ENCODE results near the gene SSRP1.

The SSRP1 gene

GRCh38 chr11:57321388-57322255 is 14.1 kb downstream of the SSRP1 start:
- H3K4me3 ChIP-seq (ENCODE audit: low read length) = no peak overlapping the region
- no peak for TF ChIP-seq ZNF274 (IDR thresholded peaks at IDR 0.05; ENCODE audit: low read depth, low read length)

- no peak overlapping the region for H3K4me3 ChIP-seq (ENCODE audit: low read length)
These were observed 14.8 kb downstream of the SSRP1 start for GRCh38 chr11:57320719-57321387.

GRCh38 chr11:57320067-57320718 is 15.5 kb downstream of the SSRP1 start:
- no peak overlapping the region for H3K4me3 ChIP-seq (ENCODE audit: low read length)
- no peak for TF ChIP-seq ZNF274 (IDR thresholded peaks at IDR 0.05; ENCODE audit: low read depth, low read length)

More at GRCh38 chr11:57320719-57321387, 14.8 kb downstream of the SSRP1 start:
- TF ChIP-seq ZNF274 (IDR thresholded peaks at IDR 0.05; ENCODE audit: low read depth, low read length) = no peak

GRCh38 chr11:57318178-57318577 is 17.5 kb downstream of the SSRP1 start:
- TF ChIP-seq ZNF274 (IDR thresholded peaks at IDR 0.05; ENCODE audit: low read depth, low read length) = no peak

GRCh38 chr11:57316017-57316416 is 19.7 kb downstream of the SSRP1 start:
- no peak overlapping the region for H3K4me3 ChIP-seq (ENCODE audit: low read length)
- TF ChIP-seq ZNF274 (IDR thresholded peaks at IDR 0.05; ENCODE audit: low read depth, low read length) = no peak

More at GRCh38 chr11:57318178-57318577, 17.5 kb downstream of the SSRP1 start:
- H3K4me3 ChIP-seq (ENCODE audit: low read length) = no peak overlapping the region

- no peak for TF ChIP-seq ZNF274 (IDR thresholded peaks at IDR 0.05; ENCODE audit: low read depth, low read length)
- no peak overlapping the region for H3K4me3 ChIP-seq (ENCODE audit: low read length)
These were observed 20.2 kb downstream of the SSRP1 start for GRCh38 chr11:57315491-57315890.

GRCh38 chr11:57314221-57314973 is 21.3 kb downstream of the SSRP1 start:
- no peak for TF ChIP-seq ZNF274 (IDR thresholded peaks at IDR 0.05; ENCODE audit: low read depth, low read length)
- no peak overlapping the region for H3K4me3 ChIP-seq (ENCODE audit: low read length)

- TF ChIP-seq ZNF274 (IDR thresholded peaks at IDR 0.05; ENCODE audit: low read depth, low read length) = no peak
- no peak overlapping the region for H3K4me3 ChIP-seq (ENCODE audit: low read length)
These were observed 21.9 kb downstream of the SSRP1 start for GRCh38 chr11:57313788-57314135.

GRCh38 chr11:57313071-57313787 is 22.5 kb downstream of the SSRP1 start:
- H3K4me3 ChIP-seq (ENCODE audit: low read length) = no peak overlapping the region
- TF ChIP-seq ZNF274 (IDR thresholded peaks at IDR 0.05; ENCODE audit: low read depth, low read length) = no peak

GRCh38 chr11:57312511-57313021 is 23.1 kb downstream of the SSRP1 start:
- H3K4me3 ChIP-seq (ENCODE audit: low read length) = no peak overlapping the region
- TF ChIP-seq ZNF274 (IDR thresholded peaks at IDR 0.05; ENCODE audit: low read depth, low read length) = no peak

GRCh38 chr11:57311109-57311936 is 24.4 kb downstream of the SSRP1 start:
- no peak overlapping the region; the same call in 1 of the 2 replicates for H3K4me3 ChIP-seq (ENCODE audit: low read length)
- TF ChIP-seq ZNF274 (IDR thresholded peaks at IDR 0.05; ENCODE audit: low read depth, low read length) = no peak

GRCh38 chr11:57310630-57311086 is 25.0 kb downstream of the SSRP1 start:
- no peak overlapping the region for H3K4me3 ChIP-seq (ENCODE audit: low read length)
- TF ChIP-seq ZNF274 (IDR thresholded peaks at IDR 0.05; ENCODE audit: low read depth, low read length) = no peak
